SK-N-DZ (cell line): Measurements from ENCODE around the gene SBDS.

Experiments used
- DNase-seq: peaks from one replicate; pipeline ENCODE4 v3.0.0-alpha.2; 2015; ENCODE audit warnings: low spot score
- small RNA-seq, 2 experiments: library from RNA; depleted of rRNA; stranded (forward); fragments of <200 nt; gene quantifications; one replicate each; pipeline ENCODE3, GENCODE V24; 2014

Gene SBDS

DNA sequence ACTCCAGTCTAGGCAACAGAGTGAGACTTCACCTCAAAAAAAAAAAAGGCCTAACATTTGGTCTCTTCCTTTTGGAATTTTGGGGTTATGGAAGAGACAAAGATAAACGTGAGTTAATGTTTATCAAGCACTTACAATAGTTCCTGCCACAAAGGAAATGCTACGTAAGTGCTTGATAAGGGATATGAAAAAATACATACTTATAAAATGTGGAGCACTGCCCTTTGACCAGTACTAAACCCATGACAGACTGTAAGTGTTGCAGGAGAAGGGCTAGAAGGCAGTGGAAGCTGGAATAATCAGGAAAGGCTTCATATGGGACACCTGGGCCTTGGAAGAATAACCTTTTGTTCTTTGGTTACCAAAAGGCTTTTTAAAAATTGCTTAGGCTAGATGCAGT, 48.8 kb downstream of the SBDS start:
- DNase-seq, result no peak

DNA sequence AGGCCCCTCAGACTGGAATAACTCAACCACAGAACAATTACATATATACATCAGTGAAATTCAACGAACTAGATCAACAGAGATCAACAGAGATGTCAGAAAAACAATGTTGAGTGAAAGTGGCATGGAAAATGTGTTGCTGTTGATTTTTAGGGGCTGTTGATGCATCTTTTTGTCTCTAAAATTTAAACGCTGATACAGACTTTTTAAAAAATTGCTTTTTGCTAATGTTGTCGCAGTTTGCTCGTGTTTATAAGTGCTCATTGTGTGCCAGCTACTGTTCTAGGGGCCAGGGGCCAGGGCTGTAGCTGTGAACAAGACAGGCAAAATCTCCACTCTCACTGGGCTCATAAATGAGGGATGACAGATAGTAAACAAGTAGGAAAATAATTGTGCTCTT, 56.1 kb downstream of the SBDS start:
- DNase-seq, result no peak

DNA sequence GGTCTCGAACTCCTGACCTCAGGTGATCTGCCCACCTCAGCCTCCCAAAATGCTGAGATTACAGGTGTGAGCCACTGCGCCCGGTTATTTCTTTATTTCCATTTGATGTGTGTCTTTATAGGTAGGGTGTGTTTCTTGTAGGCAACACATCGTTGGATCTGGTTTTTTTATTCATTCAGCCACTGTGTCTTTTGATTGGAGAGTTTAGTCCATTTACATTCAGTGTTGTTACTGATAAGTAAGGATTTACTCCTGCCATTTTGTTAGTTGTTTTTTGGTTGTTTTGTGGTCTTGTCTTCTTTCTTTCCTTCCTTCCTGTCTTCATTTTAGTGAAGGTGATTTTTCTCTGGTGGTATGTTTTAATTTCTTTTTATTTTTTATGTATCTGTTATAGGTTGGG, 57.4 kb downstream of the SBDS start:
- DNase-seq, result no peak

Small RNA genes lying within 50 kb of the gene (small RNA-seq; reads per million reads assigned to genes)
- 0 reads per million in 2 experiments for gene RN7SL43P
